ENCODE data around the gene LTB4R.

DNA sequence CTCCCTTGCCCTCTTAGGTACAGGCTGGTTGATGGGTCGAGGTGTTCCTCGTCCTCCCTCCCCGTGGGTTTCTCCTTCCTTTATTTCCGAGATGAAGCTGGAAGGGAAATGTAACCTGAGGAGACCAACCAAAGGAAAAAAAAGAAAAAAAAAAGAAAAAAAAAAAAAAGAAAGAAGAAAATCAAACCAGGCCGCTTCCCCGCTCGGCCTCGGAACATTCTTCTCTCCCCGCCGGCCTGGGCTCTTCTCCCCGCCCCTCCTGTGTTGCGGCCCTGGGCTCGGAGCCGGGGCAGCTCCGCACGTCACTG lies 55.1 kb downstream of the LTB4R start:
- TF ChIP-seq POLR2A (IDR thresholded peaks at IDR 0.05; ENCODE audit: low read length): no peak
- no peak for TF ChIP-seq GATA1 (IDR thresholded peaks at IDR 0.05; ENCODE audit: low read depth, low read length)
